ENCODE results near the gene LYPD1.

LYPD1 gene

GRCh38 chr2:132668987-132669907 lies 758 bp downstream of the LYPD1 start:
- Histone ChIP-seq H3K4me2 (ENCODE audit: low read length, poor library complexity, severe bottlenecking) (peak overlapping the region; percentile 99), H3K9me3 (ENCODE audit: control insufficient read depth, low read length) (no peaks in the 10 kb centered on the region), H3K4me3 (ENCODE audit: insufficient read depth in 1 of 2, low read depth in 1 of 2, low read length in 2 of 2) (peak overlapping the region; percentile 57 to 73), H2BK120ac (ENCODE audit: low read depth, low read length) (no peak overlapping the region), H3K18ac (ENCODE audit: low read depth in 1 of 2, low read length in 2 of 2) (peak overlapping the region in 1 of 2 experiments; percentile 30), H4K8ac (ENCODE audit: low read length) (no peak overlapping the region), H2BK5ac (ENCODE audit: low read depth, low read length, poor library complexity, severe bottlenecking) (peak overlapping the region; percentile 26), H4K91ac (ENCODE audit: low read length) (no peak overlapping the region), H3K36me3 (ENCODE audit: control insufficient read depth in 1 of 2, insufficient read depth in 2 of 2, low read depth in 1 of 2, low read length in 2 of 2) (no peaks in the 10 kb centered on the region), H3K79me1 (replicated peaks; ENCODE audit: low read length, poor library complexity, severe bottlenecking) (peaks cover 10% of the 10 kb centered on the region), H2BK15ac (ENCODE audit: low read depth, poor library complexity, severe bottlenecking) (no peak overlapping the region), H3K14ac (ENCODE audit: low read length in 2 of 2) (peak overlapping the region in 1 of 2 experiments; percentile 15), H2AFZ (ENCODE audit: low read depth, low read length) (no peak overlapping the region), H3K4ac (ENCODE audit: low read depth in 1 of 2, low read length in 2 of 2) (no peak overlapping the region), H3K23ac (ENCODE audit: low read length in 2 of 2) (peak overlapping the region in 1 of 2 experiments; percentile 72), H3K9ac (ENCODE audit: low read length) (no peak overlapping the region), H3K27ac (ENCODE audit: low read length, poor library complexity, severe bottlenecking) (no peak overlapping the region), H3K27me3 (ENCODE audit: control insufficient read depth in 1 of 2, insufficient read depth in 1 of 2, low read length in 2 of 2) (peaks cover 5 to 47% of the 10 kb centered on the region in 2 experiments), H2BK12ac (ENCODE audit: low read length in 2 of 2) (no peak overlapping the region), H3K4me1 (ENCODE audit: control insufficient read depth, insufficient read depth, low read depth, low read length) (peaks cover 30% of the 10 kb centered on the region), H2AK5ac (ENCODE audit: low read length, severe bottlenecking) (no peak overlapping the region)
- WGBS: under 1% methylated on average over 64 of the region's 80 CpGs
- DNase-seq: peak; percentile 22

DNA sequence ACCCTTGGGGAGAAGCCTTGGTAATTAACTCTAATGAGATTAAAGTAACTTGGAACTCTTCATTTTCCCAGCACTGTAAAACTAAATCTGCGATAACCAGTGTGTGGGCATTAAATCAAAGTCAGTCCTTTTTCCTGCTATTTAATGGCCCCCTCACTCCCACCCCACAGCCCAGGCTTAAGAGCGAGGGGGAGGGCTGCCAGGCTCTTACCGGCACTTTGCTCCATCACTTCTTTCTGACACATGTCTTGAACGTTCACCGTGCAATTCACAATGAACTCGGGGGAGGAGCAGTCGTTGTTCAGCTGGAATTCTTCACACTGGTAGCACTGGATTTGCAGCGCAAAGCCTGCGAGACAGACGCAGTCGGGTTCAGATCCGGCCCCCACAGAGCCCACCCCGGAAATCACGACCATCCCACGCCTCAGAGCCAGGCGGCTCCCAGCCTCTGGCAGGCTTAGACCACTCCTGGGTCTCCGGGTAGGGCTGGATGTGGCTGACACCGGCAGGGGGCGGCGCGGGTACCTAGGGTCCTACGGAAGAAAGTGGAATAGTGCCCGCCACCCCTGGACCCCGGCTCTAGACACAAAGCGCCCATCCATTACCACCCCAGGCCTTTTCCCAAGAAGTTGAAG lies 1.7 kb downstream of the LYPD1 start:
- Histone ChIP-seq H2BK120ac (ENCODE audit: low read depth, low read length) (no peak overlapping the region), H3K4ac (ENCODE audit: low read depth in 1 of 2, low read length in 2 of 2) (no peak overlapping the region), H4K91ac (ENCODE audit: low read length) (no peak overlapping the region)

GRCh38 chr2:132667706-132668105 lies 2.3 kb downstream of the LYPD1 start:
- Histone ChIP-seq H3K27me3 (ENCODE audit: control insufficient read depth in 1 of 2, insufficient read depth in 1 of 2, low read length in 2 of 2) (peaks cover 5 to 47% of the 10 kb centered on the region in 2 experiments), H2BK120ac (ENCODE audit: low read depth, low read length) (no peak overlapping the region), H3K79me1 (replicated peaks; ENCODE audit: low read length, poor library complexity, severe bottlenecking) (peaks cover 10% of the 10 kb centered on the region), H2AK5ac (ENCODE audit: low read length, severe bottlenecking) (no peak overlapping the region), H4K91ac (ENCODE audit: low read length) (no peak overlapping the region), H2BK5ac (ENCODE audit: low read depth, low read length, poor library complexity, severe bottlenecking) (no peak overlapping the region), H3K18ac (ENCODE audit: low read depth in 1 of 2, low read length in 2 of 2) (no peak overlapping the region), H3K9me3 (ENCODE audit: control insufficient read depth, low read length) (no peaks in the 10 kb centered on the region), H3K4me3 (ENCODE audit: insufficient read depth in 1 of 2, low read depth in 1 of 2, low read length in 2 of 2) (no peak overlapping the region), H3K9ac (ENCODE audit: low read length) (no peak overlapping the region), H2BK12ac (ENCODE audit: low read length in 2 of 2) (no peak overlapping the region), H3K27ac (ENCODE audit: low read length, poor library complexity, severe bottlenecking) (no peak overlapping the region), H3K23ac (ENCODE audit: low read length in 2 of 2) (no peak overlapping the region), H2AFZ (ENCODE audit: low read depth, low read length) (no peak overlapping the region), H3K4ac (ENCODE audit: low read depth in 1 of 2, low read length in 2 of 2) (no peak overlapping the region), H3K36me3 (ENCODE audit: control insufficient read depth in 1 of 2, insufficient read depth in 2 of 2, low read depth in 1 of 2, low read length in 2 of 2) (no peaks in the 10 kb centered on the region), H3K14ac (ENCODE audit: low read length in 2 of 2) (no peak overlapping the region), H2BK15ac (ENCODE audit: low read depth, poor library complexity, severe bottlenecking) (no peak overlapping the region), H4K8ac (ENCODE audit: low read length) (no peak overlapping the region), H3K4me2 (ENCODE audit: low read length, poor library complexity, severe bottlenecking) (no peak overlapping the region), H3K4me1 (ENCODE audit: control insufficient read depth, insufficient read depth, low read depth, low read length) (peaks cover 30% of the 10 kb centered on the region)
- no peak for DNase-seq
- WGBS: 71% methylated on average over 1 of the region's 1 CpG

More for the DNA sequence above, 1.7 kb downstream of the LYPD1 start:
- Histone ChIP-seq H3K27ac (ENCODE audit: low read length, poor library complexity, severe bottlenecking) (no peak overlapping the region), H3K4me3 (ENCODE audit: insufficient read depth in 1 of 2, low read depth in 1 of 2, low read length in 2 of 2) (peak overlapping the region in 1 of 2 experiments; percentile 38), H3K9ac (ENCODE audit: low read length) (no peak overlapping the region), H3K4me2 (ENCODE audit: low read length, poor library complexity, severe bottlenecking) (peak overlapping the region; percentile 99), H3K23ac (ENCODE audit: low read length in 2 of 2) (no peak overlapping the region), H3K4me1 (ENCODE audit: control insufficient read depth, insufficient read depth, low read depth, low read length) (peaks cover 30% of the 10 kb centered on the region), H3K27me3 (ENCODE audit: control insufficient read depth in 1 of 2, insufficient read depth in 1 of 2, low read length in 2 of 2) (peaks cover 5 to 47% of the 10 kb centered on the region in 2 experiments), H3K18ac (ENCODE audit: low read depth in 1 of 2, low read length in 2 of 2) (peak overlapping the region in 1 of 2 experiments; percentile 7), H2AFZ (ENCODE audit: low read depth, low read length) (no peak overlapping the region), H3K9me3 (ENCODE audit: control insufficient read depth, low read length) (no peaks in the 10 kb centered on the region), H2BK12ac (ENCODE audit: low read length in 2 of 2) (no peak overlapping the region), H3K79me1 (replicated peaks; ENCODE audit: low read length, poor library complexity, severe bottlenecking) (peaks cover 10% of the 10 kb centered on the region), H3K14ac (ENCODE audit: low read length in 2 of 2) (peak overlapping the region in 1 of 2 experiments; percentile 22), H3K36me3 (ENCODE audit: control insufficient read depth in 1 of 2, insufficient read depth in 2 of 2, low read depth in 1 of 2, low read length in 2 of 2) (no peaks in the 10 kb centered on the region), H2AK5ac (ENCODE audit: low read length, severe bottlenecking) (no peak overlapping the region), H4K8ac (ENCODE audit: low read length) (no peak overlapping the region), H2BK5ac (ENCODE audit: low read depth, low read length, poor library complexity, severe bottlenecking) (no peak overlapping the region), H2BK15ac (ENCODE audit: low read depth, poor library complexity, severe bottlenecking) (no peak overlapping the region)
- peak; percentile 7 for DNase-seq
- 16% methylated on average over 16 of the region's 25 CpGs for WGBS

Data from mesenchymal stem cell (in vitro differentiated cells and primary cell).